ENCODE data around the gene MARCHF10. TPM values are rescaled to one million over a fixed set of nuclear protein-coding genes. Genes with fewer than 3 reads are reported as not detected.

Gene MARCHF10
- total RNA-seq, 1 donor = under 0.01 TPM

GRCh38 chr17:62657145-62657665, 150.9 kb downstream of the MARCHF10 start:
- TF ChIP-seq, protein P1, sequence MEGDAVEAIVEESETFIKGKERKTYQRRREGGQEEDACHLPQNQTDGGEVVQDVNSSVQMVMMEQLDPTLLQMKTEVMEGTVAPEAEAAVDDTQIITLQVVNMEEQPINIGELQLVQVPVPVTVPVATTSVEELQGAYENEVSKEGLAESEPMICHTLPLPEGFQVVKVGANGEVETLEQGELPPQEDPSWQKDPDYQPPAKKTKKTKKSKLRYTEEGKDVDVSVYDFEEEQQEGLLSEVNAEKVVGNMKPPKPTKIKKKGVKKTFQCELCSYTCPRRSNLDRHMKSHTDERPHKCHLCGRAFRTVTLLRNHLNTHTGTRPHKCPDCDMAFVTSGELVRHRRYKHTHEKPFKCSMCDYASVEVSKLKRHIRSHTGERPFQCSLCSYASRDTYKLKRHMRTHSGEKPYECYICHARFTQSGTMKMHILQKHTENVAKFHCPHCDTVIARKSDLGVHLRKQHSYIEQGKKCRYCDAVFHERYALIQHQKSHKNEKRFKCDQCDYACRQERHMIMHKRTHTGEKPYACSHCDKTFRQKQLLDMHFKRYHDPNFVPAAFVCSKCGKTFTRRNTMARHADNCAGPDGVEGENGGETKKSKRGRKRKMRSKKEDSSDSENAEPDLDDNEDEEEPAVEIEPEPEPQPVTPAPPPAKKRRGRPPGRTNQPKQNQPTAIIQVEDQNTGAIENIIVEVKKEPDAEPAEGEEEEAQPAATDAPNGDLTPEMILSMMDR (IDR thresholded peaks at IDR 0.05; ENCODE audit: insufficient read depth, low read depth, low read length) = no peak
- DNase-seq (ENCODE audit: low read depth) = no peak
- no peak overlapping the region for H3K4me3 ChIP-seq (ENCODE audit: low read depth, low read length)

DNA sequence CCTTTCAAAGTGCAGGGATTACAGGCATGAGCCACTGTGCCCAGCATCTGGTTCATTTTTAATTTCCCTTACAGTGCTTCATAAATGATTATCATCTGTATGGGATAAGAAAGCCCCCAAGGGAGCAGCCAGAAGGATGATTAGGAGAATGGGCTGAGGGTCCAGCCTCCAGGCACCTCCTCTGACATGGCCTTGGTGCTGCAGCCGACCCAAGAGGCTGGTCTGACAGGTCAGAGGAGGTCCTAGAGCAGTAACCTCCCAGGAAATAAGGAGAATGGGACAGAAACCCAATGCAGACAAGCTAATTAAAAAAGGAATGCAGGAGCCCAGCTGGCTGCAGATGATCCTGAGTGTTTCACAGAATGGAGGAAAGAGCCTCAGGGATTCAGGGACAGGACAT, 151.7 kb downstream of the MARCHF10 start:
- no peak for DNase-seq (ENCODE audit: low read depth)
- TF ChIP-seq, protein P1 (IDR thresholded peaks at IDR 0.05; ENCODE audit: insufficient read depth, low read depth, low read length) = no peak
- H3K4me3 ChIP-seq (ENCODE audit: low read depth, low read length) = no peak overlapping the region

DNA sequence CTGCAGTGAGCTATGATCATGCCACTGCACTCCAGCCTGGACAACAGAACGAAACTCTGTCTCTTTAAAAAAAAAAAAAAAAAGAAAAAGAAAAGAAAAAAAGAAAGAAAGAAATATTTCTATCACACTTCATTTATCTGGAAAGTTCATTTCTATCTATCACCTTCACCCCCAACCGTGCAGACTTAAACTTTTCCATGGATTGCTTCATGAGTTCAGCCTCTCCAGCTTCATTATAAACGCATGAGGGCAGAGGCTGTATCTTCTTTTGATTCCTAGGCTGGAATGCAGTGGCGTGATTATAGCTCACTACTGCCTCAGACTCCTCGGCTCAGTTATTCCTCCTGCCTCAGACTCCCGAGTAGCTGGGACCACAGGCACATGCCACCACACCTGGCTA, 152.5 kb downstream of the MARCHF10 start:
- TF ChIP-seq, protein P1 (IDR thresholded peaks at IDR 0.05; ENCODE audit: insufficient read depth, low read depth, low read length) = no peak
- DNase-seq (ENCODE audit: low read depth) = no peak
- H3K4me3 ChIP-seq (ENCODE audit: low read depth, low read length) = no peak overlapping the region

DNA sequence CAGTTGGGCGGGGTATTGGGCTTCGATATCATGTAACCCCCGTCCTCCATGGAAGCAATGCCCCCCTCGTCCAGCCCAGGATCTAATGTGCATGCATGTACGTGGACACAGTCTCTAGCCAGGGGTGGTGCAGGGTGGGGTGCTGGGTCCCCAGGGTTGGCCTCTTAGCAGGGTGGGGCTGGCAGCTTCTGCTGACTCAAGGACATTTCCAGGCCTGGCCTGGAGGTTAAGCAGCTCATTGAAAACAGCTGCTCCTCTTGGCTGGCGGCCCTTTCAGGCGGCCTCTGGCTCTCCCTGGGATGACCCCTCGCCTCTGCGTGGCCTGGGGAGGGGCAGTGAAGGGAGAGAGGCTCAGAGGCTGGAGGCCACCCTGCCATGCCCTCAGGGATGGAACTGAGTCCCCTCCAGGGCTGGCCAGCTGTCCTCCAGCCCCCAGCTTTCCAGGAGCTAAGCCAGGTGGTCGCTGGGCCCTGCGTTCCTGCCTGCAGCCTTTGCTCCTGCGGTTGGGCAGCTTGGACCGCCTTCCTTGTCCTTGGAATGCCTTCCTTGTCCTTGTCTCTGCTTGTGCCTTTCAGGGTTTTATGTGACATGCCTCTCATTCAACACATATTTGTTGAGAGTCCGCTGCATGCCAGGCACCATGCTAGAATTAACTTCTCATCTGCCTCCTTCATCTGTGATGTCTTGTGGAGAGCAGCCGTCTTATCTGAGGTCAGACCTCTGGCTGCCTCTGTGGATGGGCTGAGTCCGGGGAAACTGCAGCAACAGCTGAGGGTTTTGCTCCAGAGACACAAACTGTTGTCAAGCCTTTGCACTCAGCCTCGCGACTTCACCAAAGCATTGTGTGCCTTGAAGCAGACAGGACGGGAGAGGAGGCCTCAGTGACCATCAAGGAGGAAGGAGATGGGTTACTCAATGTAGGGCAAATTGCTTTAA, 154.0 kb downstream of the MARCHF10 start:
- H3K4me3 ChIP-seq (ENCODE audit: low read depth, low read length) = peak overlapping the region; percentile 1
- TF ChIP-seq, protein P1 (IDR thresholded peaks at IDR 0.05; ENCODE audit: insufficient read depth, low read depth, low read length) = no peak
- peak; percentile 93 for DNase-seq (ENCODE audit: low read depth)

- DNase-seq (ENCODE audit: low read depth) = peak; percentile 74
- TF ChIP-seq, protein P1 (IDR thresholded peaks at IDR 0.05; ENCODE audit: insufficient read depth, low read depth, low read length) = no peak
- H3K4me3 ChIP-seq (ENCODE audit: low read depth, low read length) = peak overlapping the region; percentile 48
These were observed 154.9 kb downstream of the MARCHF10 start for GRCh38 chr17:62653002-62653825.

DNA sequence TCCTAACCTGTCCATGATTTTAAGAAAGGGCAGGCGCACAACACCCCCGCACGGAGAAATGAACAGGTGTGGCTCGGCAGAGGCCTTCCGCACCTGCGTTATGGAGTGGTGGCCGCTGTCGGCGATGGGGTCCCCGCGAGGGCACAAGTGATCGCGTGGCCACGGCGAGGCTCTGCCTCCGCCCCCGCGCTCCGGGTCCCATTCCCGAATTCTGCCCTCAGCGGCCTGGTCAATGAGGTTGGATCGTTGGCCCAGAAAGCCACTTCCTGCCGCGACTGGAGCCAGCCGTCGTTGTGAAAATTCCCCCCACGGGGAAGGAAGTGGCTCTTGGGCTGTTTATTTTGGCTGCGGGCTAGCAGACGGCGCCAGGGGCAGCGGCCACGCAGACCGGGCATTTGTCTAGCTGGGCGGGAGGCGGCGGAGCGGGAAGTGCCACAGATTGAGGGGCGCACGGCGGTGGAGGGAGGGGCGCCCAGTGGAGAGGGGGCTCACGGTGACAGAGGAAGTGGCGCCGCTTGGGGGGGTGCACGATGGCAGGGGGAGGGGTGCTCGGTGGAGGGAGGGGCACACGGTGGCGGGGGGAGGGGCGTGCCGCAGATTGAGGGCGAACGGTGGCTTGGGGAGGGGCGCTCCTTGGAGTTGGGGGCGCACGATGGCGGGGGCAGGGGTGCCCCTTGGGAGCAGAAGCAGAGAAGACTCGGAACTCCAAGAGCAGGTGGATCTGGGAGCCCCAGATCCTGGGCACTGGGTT, 155.7 kb downstream of the MARCHF10 start:
- peak overlapping the region; percentile 48 for H3K4me3 ChIP-seq (ENCODE audit: low read depth, low read length)
- TF ChIP-seq, protein P1 (IDR thresholded peaks at IDR 0.05; ENCODE audit: insufficient read depth, low read depth, low read length) = no peak
- peak; percentile 82 for DNase-seq (ENCODE audit: low read depth)

Measured in fibroblast of villous mesenchyme (primary cell).